HG03558 (cell line): ENCODE data around the gene ZBTB25.

Source experiments
- ATAC-seq: cut with Tn5 transposase; IDR thresholded peaks from one replicate; pipeline ENCODE4 v1.9.1; 2021; ENCODE audit warnings: moderate number of reproducible peaks; ENCODE audit not compliant: unreplicated experiment; ENCODE audit errors: extremely low read depth

ZBTB25 gene

GRCh38 chr14:64488590-64489099 is 15.0 kb downstream of the ZBTB25 start:
- no peak for ATAC-seq

GRCh38 chr14:64478634-64479250 is 24.9 kb downstream of the ZBTB25 start:
- no peak for ATAC-seq

DNA sequence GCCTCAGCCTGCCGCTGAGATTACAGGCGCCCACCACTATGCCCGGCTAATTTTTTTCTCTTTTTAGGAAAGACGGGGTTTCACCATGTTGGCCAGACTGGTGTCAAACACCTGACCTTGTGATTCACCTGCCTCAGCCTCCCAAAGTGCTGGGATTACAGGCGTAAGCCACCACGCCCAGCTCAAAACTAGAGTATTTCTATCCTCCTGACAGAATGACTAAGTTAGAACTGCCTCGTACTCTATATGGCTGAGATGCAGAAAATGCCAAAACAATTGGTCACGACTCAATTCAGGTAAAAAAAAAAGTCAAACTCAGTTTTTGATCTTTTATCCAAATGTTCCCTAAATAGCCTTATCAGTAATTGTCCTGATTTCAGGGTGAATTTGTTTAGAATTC is 27.2 kb downstream of the ZBTB25 start:
- ATAC-seq = no peak

GRCh38 chr14:64475585-64476273 is 27.9 kb downstream of the ZBTB25 start:
- no peak for ATAC-seq

DNA sequence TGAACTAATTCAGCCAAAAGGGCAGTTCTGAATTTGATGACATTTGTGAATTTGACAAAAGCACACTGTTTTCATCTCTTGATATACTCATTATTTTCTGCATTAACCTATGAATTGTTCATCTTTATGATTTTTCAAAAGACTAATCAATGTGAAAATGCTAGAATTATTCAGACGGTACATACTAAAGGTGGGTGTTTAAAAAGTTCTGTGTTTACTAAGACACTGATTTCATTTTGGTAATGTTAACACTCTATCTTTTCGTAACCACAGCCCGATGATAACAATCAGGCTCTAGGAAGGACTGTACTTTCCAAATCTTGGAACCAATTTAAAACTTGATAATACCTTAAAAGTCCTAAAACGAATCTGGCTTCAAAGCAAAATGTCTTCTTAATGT is 28.9 kb downstream of the ZBTB25 start:
- no peak for ATAC-seq

DNA sequence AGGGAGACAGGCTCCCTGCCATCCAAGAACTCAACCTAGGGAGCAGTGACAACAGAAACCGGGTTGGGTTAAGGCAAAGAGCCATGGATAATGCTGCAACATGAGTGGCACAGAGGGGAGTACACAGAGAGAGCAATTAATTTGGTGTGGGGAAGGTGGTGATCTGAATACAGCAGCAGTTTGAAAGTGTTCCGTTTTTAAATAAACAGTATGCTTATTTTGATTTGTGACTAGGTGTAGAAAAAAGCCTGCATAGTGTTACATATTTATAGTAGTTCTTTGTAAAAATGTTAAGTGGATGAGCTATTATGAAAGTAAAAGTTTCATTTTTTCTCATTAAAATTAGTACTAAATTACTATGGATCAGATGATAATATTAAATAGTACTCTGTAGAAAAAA is 29.6 kb downstream of the ZBTB25 start:
- ATAC-seq = no peak

GRCh38 chr14:64468451-64468850 is 35.2 kb downstream of the ZBTB25 start:
- no peak for ATAC-seq

DNA sequence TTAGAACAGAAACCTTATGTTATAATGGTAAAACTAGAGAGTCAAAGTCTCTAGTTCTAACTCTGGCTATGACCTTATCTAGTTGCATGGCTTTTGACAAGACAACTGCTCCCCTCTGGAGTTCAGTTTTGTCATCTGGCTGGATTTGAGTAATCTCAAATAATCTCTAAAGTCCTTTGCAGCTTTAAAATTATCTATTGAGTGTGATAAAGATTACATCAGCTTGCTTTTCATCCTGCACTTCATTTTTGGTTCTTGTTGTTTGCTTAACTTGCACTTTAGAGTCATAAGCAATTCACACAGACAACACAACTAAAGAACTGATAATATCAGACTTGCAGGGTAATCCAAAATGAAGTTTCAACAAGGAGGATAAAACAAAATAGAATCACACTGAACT is 36.1 kb downstream of the ZBTB25 start:
- ATAC-seq = no peak

- ATAC-seq = no peak
Measured at GRCh38 chr14:64467101-64467500, 36.5 kb downstream of the ZBTB25 start.

DNA sequence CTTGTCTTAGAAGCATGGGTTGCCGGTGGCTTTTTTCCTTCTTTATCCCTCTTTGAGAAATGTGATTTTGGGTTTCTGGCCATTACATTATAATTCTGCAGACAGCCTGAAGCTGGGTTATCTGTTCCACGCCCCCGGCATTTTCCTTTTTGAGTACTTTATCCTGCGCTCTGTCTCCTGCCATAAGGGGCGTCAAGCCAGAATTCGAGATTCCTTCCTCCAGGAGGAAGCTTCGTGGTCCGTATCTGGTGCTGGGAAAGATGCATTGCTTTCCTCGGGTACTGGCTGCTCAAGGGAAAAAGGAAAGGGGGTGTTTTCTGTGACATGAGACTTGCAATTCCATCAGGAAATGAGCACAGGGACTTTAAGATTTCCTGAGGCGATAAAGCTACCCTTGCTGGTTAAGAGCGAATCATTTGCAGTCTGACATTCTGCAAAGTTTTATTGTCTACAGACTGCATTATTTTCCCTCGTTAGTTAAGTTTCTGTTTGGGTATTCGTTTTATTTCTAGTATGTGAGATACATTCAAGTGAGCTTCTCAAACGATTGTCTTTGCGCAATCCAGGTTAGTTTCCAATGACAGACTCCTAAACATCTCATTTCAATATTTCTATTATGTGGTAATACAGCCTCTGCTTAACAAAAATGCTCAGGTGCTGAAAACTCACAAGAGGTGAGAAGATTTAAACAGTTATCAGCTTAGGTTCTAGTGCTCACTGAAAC is 37.6 kb downstream of the ZBTB25 start:
- no peak for ATAC-seq

DNA sequence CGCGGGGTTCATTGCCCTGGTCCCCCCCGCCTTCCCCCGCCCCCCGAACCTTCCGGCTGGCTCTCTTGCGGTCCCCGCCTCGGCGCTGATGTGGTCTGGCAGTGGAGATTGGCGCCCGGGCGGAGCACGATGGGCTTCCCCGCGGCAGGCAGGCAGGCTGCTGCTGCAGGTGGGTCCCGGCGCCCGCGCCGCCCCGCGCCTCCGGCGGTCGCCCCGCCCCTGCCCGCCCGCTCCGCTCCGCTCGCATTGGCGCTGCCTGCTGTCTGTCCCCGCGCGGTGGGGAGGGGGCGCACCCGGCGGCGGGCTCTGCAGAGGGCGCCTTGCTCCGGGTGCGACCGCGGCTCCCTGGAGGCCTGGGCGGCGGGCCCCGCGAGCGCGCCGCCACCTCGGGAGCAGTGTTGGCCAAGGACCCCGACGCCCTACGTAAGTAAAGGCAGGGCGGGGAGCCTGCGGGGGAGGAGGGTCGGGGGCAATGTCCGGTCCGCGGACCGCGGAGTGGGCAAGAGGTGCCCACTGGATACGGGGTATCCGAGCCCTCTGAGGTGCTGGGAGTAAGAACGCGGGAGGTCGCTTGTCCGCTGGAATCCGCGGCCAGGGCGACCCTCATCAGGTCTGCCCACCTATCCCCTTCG is 38.3 kb downstream of the ZBTB25 start, which contains the start of gene AKAP5:
Gene AKAP5 (plus strand): TSS at position 309 of the 632 bp plus-strand sequence. CDS start 2,896 bp downstream, outside the sequence.
- no peak for ATAC-seq

DNA sequence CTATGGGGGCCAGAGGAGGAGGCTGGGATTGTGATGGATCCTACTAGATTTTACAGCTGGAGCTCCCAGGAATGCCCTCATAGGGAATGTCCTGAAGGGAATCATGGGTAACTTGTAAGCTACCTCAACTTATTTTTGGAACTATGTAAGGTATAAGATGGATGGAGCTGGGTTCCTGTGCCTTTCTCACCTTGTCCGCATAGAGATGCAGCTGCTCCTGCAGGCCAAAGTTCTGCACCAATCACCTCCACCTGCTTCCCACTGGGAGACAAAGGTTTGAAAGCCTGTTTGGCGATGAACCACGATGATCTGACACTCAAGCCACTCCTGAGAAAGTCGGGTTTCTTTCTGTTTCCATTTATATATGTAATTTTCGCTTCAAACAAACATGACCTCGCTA is 39.0 kb downstream of the ZBTB25 start:
- ATAC-seq = no peak

GRCh38 chr14:64463873-64464272 is 39.8 kb downstream of the ZBTB25 start:
- no peak for ATAC-seq

DNA sequence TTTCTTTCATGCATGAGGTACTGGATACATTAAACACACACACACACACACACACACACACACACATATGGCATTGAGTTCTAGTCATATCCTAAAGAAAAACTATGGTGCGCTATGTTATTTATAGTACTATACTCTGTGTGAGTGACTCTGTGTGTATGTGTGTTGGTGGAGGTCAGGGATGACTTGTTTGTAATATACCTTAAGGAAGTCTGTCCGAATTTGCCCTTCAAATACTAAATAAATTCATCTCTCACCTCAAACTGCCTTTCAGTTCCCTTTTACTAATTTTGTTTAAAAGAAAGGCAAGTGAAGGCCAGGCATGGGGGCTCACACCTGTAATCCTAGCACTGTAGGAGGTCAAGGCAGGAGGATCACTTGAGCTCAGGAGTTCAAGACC is 40.4 kb downstream of the ZBTB25 start:
- no peak for ATAC-seq

- no peak for ATAC-seq
Measured at GRCh38 chr14:64461221-64461620, 42.4 kb downstream of the ZBTB25 start.

DNA sequence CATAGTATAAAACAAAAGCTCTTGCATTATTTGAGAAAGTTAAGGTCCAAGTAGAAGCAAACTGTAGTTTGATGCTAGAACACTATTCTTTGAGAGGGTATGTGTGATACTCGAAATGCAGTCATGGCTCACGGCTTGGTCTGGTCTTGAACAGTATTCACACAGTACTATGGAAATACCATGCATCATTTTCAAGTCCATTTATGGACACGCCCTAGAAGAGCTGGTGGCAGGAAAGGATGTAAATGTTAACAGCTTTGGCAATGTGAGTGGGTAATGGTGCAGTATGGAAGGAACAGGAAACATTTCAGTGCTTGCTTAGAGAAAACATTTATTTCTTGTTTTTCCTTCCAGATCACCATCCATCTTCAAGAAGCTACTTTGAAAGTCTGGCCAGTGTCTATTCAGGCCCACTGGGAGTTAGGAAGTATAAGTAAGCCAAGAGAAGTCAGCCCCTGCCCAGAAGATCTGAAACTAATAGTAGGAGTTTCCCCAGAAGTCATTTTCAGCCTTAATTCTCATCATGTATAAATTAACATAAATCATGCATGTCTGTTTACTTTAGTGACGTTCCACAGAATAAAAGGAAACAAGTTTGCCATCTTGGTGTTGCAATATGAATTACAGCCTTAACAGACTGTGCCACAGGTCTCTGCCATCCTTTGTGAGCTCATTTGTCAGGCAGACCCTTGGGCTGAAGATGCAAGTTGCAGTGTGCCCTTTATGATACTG is 44.1 kb downstream of the ZBTB25 start:
- ATAC-seq = no peak

GRCh38 chr14:64454671-64455070 is 49.0 kb downstream of the ZBTB25 start:
- ATAC-seq = no peak

DNA sequence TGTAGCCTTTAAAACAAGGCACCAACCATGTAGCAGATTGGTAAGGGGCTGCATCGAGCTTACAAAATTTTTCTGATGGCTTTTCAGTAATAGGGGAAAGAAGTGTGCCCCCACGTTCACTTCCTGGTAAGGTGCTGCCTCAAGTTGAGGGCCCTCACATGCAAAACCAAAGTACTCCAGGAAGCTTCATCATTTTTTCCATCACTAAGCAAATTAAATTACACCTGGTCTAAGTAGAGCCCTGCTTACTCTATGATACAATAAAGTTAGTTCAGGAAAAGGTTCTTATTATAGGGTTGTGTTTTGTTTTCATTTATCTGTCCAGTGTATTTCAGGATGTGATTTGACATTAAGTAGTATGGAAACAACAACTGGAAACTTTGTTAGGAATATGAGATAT is 53.4 kb downstream of the ZBTB25 start:
- ATAC-seq = no peak

DNA sequence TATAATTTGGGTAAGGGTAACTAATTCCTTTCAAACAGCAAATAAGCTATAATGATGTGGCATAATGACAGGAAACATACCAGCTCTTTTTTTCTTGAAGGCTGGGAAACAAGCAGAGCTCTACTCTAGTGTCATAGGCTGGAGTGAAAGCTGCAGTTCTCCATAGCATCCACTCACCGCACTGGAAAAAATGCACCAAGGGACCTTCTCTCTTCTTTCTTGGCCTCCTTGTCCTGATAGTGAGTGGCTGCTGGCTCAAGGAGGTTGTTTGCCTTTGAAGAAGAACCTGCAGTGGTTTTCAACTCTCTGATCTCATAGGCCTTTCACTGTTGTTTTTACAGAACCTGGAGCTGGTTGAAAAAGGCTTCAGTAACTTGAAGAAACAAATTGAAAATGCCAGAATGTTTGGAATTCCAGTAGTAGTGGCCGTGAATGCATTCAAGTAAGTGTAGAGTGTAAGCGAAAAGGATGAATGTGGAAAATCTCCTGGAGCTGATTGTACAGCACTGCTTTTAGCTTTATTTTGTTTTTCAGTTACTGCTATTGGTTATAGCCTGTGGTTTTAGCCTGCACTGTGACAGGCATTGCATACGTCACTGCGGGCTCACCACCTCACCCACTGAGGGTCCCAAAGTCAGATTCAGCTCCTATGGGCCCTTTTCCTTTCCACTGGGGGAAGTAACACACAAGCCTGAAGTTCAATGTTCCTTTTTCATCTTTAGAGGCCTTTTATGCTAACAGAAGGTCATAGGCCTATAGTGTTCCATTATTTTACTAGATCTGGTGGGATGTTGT is 55.6 kb downstream of the ZBTB25 start:
- ATAC-seq = no peak
